ENCODE data around the gene ZNF638.

ZNF638 gene

DNA sequence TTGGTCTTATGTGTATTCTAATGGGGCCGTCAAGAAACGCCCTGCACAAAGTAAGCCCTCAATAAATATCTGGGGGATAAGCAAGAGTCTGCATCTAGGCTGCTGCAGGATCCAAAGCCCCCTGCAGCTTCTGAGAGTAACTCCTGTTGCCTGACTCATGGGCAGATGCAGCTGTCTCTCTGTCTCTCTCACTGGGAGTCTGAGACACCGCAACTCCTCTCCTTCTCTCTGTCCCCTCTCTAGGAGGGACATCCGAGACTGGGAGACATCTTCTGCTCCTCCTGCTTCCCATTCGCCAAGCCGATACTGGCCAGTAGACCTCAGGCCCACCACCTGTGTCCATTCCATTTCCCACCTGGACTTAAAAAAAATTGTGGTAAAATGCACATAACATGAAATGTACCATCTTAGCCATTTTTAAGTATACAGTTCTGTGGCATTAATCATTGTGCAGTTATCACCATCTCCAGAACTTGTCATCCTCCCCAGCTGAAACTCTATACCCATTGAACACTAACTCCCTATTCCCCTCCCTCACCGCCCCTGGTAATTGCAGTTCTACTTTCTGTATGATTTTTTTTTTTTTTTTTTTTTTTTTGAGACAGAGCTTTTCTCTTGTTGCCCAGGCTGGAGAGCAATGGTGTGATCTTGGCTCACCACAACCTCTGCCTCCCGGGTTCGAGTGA lies 141.9 kb downstream of the ZNF638 start:
- no peak for DNase-seq

- no peak for DNase-seq
These were observed 142.6 kb downstream of the ZNF638 start for GRCh38 chr2:71474116-71474743.

- no peak for DNase-seq
These were observed 143.3 kb downstream of the ZNF638 start for GRCh38 chr2:71474744-71475397.

GRCh38 chr2:71476495-71476894 lies 144.9 kb downstream of the ZNF638 start:
- no peak for DNase-seq

GRCh38 chr2:71477231-71477691 lies 145.7 kb downstream of the ZNF638 start:
- no peak for DNase-seq

DNA sequence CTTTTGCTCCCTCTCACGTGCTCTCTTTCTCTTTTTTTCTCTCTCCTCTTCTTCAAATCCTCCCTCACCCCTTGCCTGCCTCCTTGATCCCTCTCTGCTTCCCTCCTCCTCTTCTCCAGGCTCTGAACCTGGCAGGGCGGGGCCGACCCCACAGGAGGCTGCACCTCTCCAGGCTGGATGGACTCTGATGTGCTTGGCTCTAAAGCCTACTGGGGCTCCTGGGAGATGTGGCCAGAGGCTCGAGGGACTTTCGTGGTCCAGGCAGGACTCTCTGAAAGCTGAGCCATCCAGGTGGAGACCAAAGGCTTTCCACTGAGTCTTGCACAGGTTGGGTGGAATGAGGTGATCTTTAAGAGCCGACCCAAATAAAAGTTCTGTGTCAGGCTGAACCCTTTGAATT lies 147.2 kb downstream of the ZNF638 start:
- no peak for DNase-seq

GRCh38 chr2:71479261-71479660 lies 147.7 kb downstream of the ZNF638 start:
- DNase-seq, result no peak

DNA sequence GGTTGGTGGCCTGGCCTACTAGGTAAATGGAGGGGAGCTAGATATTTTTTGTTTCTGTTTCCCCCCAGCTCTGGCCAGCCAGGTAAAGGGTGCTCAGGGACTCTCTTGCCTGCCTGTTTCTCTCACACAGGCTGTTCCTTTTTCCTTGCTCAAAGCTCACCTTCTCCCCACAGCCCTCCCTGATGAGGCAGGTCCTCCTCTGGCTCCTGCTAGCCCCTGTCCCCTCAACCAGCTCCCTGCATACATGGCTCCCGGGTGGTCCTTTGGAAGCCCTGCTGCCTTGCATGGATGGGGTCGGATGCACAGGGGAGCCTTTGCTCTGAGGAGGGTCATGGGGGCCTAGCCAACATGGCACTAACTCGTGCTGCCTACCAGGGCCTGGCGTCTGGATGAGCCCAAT lies 149.5 kb downstream of the ZNF638 start:
- DNase-seq, result no peak

- no peak for DNase-seq
These were observed 150.5 kb downstream of the ZNF638 start for GRCh38 chr2:71482055-71482454.

DNA sequence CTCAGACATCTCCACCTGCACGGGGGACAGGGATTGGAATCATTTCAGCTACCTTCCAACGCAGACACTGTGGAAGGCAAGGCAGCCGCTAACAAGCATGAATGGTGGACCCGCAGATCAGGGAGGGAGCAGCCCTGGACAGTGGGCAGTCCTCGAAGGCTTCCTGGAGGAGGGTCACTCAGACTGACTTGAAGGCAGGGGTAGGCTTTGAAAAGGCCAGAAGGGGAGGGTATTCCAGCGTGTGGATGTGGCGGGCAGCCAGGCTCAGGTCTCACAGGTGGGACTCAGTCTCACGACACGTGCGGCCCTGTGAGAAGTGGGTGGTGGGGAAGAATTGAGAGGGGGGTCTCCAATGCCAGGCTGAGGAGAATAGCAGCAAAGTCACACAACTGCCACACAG lies 151.7 kb downstream of the ZNF638 start:
- DNase-seq, result no peak

DNA sequence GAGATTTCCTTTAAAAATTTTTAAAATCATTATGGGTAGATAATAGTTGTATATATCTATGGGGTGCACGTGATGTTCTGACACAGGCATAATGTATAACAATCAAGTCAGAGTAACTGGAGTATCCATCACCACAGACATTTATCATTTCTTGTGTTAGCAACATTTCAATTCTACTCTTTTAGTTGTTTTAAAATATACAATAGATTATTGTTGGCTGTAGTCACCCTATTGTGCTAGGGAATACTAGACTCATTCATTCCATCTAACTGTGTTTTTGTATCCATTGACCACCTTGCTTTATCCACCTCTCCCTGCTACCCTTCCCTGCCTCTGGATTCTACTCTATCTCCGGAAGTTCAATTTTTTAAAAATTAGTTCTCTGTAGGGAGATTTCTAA lies 152.8 kb downstream of the ZNF638 start:
- DNase-seq, result no peak

Data from activated CD4-positive, alpha-beta T cell treated with anti-CD3 and anti-CD28 coated beads, Interleukin-2, amount 50 U/mL, for 48 hours (primary cell).